ENCODE data around the gene MFSD2B.
"Not testable (repeated sequence)": the region's sequence is repeated elsewhere in the genome, so short reads cannot be mapped to it uniquely, and the experiment has no call there.

MFSD2B gene

GRCh38 chr2:24018241-24018640, 8.4 kb downstream of the MFSD2B start:
- DNase-seq (ENCODE audit: low read depth, low spot score), result no peak

DNA sequence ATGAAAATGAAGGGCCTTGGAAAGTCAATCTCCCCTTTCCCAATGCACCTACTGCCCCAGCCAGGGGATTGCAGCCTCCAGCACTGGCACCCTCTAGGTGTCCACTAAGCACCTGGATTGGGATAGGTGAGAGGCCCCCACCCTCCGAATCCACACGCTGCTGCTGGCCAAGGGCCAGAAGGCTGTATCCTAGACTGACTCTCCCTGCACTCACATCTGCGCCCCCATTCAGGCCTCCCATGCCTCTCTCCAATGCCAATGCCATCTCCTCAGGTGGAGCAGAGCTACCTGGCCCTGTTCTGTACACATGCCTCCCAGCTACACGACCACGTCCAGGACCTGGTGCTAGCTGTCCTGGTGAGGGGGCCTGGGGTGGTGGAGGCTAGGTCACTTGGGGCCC, 9.8 kb downstream of the MFSD2B start:
- no peak for DNase-seq (ENCODE audit: low read depth, low spot score)

- DNase-seq (ENCODE audit: low read depth, low spot score), result no peak
Observed at GRCh38 chr2:24020244-24020643, 10.4 kb downstream of the MFSD2B start.

DNA sequence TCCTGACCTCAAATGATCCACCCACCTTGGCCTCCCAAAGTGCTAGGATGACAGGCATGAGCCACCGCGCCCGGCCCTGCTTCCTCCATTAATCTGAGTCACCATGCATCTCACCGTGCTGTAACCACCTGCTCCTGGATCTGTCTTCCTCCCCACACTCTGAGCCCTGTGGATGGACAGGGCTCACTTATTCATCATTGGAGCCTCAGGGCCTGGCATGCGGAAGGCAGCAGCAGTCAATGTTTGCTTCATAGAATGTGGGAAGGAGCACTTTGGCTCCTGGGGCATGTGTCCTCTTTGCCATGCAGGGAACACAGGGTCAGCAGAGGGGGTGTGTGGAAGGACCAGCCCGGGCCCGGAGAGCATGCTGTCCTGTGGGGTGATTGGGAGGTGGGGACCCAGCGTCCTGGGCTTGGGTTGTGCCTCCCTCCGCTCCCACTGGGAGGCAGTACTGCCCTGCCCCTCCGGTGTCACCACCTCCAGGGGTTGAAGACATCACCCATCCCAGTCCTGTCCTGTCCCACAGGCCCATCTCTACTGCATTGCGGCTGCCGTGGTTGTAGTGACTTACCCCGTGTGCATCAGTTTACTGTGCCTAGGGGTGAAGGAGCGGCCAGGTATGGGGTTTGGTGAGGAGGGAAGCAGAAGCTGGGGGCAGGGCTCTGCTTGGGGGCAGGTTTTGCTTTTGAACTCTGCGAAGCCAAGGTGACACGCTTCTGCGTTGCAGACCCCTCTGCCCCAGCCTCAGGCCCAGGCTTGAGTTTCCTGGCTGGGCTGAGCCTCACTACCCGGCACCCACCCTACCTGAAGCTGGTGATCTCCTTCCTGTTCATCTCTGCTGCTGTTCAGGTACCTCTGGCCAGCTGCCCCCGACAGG, 11.5 kb downstream of the MFSD2B start:
- peak; percentile 70 for DNase-seq (ENCODE audit: low read depth, low spot score)

GRCh38 chr2:24022324-24022974, 12.6 kb downstream of the MFSD2B start:
- DNase-seq (ENCODE audit: low read depth, low spot score), result no peak

DNA sequence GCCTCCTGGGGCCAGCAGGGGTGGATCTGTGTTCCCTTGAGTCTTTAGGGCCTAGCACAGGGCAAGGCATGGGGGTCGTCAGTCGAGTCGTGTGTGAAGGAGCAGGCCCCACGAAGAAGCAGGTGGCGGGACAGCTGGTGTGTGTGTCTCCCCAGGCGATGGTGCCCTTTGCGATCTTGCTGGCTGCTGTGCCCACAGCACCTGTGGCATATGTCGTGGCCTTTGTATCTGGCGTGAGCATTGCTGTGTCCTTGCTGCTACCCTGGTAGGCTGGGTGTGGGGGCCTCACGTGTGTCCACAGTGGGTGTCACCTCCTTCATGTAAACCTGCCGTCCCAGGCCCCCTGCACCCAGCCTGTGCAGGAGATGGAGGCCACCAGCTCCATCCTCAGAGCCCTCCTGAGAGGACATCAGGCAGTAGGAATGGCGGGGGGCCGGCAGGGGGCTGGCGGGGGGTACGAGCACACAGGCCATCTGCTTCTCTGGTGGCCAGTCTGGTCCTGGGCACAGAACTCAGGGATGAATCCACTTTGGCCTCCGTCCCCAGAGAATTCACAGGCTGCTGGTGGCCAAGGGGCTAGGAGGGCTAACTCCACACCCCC, 13.2 kb downstream of the MFSD2B start:
- no peak for DNase-seq (ENCODE audit: low read depth, low spot score)

DNA sequence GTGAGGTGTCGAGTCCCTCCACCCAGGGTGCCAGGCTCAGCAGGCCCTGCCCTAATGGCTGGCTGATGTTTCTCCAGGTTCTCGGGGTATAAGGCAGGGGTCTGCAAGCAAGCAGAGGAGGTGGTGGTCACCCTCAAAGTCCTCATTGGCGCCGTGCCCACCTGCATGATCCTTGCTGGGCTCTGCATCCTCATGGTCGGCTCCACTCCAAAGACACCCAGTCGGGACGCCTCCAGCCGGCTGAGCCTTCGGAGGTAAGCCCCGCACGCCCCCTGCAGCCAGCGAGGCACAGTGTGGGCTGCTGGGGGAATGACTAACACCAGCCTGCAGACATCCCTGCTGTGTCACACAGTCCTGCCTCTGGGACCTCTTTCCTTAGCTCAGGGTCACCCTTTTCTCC, 14.1 kb downstream of the MFSD2B start:
- peak; percentile 69 for DNase-seq (ENCODE audit: low read depth, low spot score)

- no peak for DNase-seq (ENCODE audit: low read depth, low spot score)
Observed at GRCh38 chr2:24024996-24025663, 15.2 kb downstream of the MFSD2B start.

GRCh38 chr2:24026233-24026632, 16.3 kb downstream of the MFSD2B start:
- DNase-seq (ENCODE audit: low read depth, low spot score), result no peak

GRCh38 chr2:24038786-24039499, 29.1 kb downstream of the MFSD2B start:
- no peak for DNase-seq (ENCODE audit: low read depth, low spot score)

DNA sequence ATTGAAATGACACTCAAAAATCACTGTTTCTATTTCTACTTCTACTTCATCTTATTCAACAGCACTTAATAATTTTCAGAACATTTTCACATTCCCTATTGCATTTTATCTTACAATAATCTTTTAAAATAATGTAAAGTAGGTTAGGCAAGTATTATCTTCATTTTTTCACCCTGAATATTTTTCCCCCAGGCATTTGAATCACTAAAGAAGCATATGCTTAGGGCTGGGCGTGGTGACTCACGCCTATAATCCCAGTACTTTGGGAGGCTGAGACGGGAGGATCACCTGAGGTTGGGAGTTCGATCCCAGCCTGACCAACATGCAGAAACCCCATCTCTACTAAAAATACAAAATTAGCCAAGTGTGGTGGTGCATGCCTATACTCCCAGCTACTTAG, 30.6 kb downstream of the MFSD2B start:
- DNase-seq (ENCODE audit: low read depth, low spot score), result no peak

DNA sequence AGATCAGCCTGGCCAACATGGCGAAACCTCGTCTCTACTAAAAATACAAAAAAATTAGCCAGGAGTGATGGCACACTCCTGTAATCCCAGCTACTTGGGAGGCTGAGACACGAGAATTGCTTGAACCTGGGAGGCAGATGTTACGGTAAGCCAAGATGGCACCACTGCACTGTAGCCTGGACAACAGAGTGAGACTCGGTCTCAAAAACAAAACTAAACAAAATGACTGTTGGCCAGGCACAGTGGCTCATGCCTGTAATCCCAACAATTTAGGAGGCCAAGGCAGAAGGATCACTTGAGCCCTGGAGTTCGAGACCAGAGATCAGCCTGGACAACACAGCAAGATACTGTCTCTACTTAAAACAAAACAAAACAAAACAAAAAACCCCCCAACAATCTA, 33.2 kb downstream of the MFSD2B start:
- not testable (repeated sequence) for DNase-seq (ENCODE audit: low read depth, low spot score)

GRCh38 chr2:24045511-24046508, 35.9 kb downstream of the MFSD2B start:
- DNase-seq (ENCODE audit: low read depth, low spot score), result no peak

DNA sequence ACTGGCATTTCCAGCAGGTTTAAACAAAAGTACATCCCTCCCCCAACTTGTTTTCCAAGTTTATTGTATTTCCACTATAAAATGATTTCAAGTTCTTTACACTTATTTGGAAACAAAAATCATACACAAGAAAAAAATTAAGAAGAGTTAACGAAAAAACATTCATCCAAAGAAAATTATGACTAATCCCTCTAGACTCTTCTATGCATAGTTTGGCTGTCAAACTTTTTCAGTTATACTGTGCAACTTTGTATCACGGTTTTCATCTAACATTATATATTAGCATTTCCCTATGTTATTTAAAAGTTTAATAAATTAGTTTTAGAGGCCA, 36.7 kb downstream of the MFSD2B start:
- DNase-seq (ENCODE audit: low read depth, low spot score), result no peak

GRCh38 chr2:24046930-24047702, 37.2 kb downstream of the MFSD2B start, which contains the start of gene WDCP:
TSS of gene WDCP (minus strand) at chr2:24047391. CDS start at chr2:24039494, 7,897 bp downstream.
- DNase-seq (ENCODE audit: low read depth, low spot score), result peak; percentile 99

DNA sequence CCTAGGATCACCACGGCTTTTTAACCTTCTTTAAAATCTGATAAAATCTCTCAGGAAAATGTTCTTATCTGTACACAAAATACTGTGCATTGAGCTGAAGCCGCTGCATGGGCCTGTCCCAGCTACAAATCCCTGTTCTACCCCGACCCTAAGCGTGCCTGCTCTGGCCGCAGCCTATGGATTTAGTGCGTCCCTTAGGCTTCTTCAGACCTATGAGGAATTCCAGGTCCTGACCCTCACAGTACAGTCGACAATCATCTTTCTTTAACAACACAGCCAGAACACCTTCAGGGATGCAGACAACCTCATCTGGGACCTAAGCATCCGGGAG, 37.8 kb downstream of the MFSD2B start:
- DNase-seq (ENCODE audit: low read depth, low spot score), result no peak

- peak; percentile 24 for DNase-seq (ENCODE audit: low read depth, low spot score)
Observed at GRCh38 chr2:24048769-24049484, 39.0 kb downstream of the MFSD2B start.

GRCh38 chr2:24049485-24050021, 39.7 kb downstream of the MFSD2B start, which contains the start of gene FKBP1B:
TSS of gene FKBP1B (plus strand) at chr2:24049741. CDS start at chr2:24049850, 109 bp downstream.
- peak; percentile 50 for DNase-seq (ENCODE audit: low read depth, low spot score)
